Measurements from ENCODE around the gene MMS22L.

DNA sequence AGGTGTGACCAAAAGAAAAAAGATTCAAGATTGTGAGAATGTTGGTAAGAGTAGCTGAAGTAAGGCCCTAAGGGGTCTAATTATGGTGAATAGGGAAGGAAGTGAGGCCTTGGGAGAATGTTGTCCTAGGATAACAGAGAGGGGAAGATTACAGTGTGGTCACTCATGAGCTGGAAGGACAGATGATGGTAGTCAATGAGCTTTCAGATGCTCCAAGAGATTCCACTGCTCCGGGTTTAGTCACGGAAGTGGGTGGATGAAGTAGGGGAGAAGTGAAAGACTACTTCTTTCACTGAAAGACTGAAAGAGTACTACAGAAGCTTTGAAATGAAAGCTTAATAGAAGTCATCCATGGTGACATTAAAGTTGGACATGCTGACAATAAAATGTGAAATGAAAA, 108.5 kb downstream of the MMS22L start:
- TF ChIP-seq CTCF (IDR thresholded peaks at IDR 0.05) (no peak), POLR2AphosphoS5 (IDR thresholded peaks at IDR 0.05; ENCODE audit: insufficient read depth in 1 of 2, low read depth in 1 of 2) (no peak)

All from vagina (tissue), 2 donors.